CD4-positive, alpha-beta T cell (primary cell): Measurements from ENCODE around the gene RB1. TPM values are rescaled to one million over a fixed set of nuclear protein-coding genes. Genes with fewer than 3 reads are reported as not detected.
"Not testable (repeated sequence)": the region's sequence is repeated elsewhere in the genome, so short reads cannot be mapped to it uniquely, and the experiment has no call there.

Experiments
- ATAC-seq: fragments of 200-7000 bp; cut with Tn5 transposase; one replicate; pipeline ENCODE4 v1.10.0; 2022; ENCODE audit warnings: mild to moderate bottlenecking; ENCODE audit not compliant: poor library complexity
- CTCF ChIA-PET: fragments of 350-600 bp; sonication (Branson Sonifier 250); formaldehyde crosslinking; loops from one replicate; lab custom pipeline; 2021; ENCODE audit warnings: antibody characterized with exemption, inconsistent platforms; lab: Charles Lee
- POLR2A ChIA-PET: fragments of 350-600 bp; sonication (Branson Sonifier 250); formaldehyde crosslinking; loops from one replicate; lab custom pipeline; 2021; ENCODE audit warnings: antibody characterized with exemption, inconsistent platforms; lab: Charles Lee
- DNase-seq, 14 experiments: peaks; one replicate each; pipeline ENCODE4 v3.0.0-alpha.2; 2013 to 2020; ENCODE audit warnings: mixed read lengths in 2 of 14
- H3K27ac ChIP-seq, 2 donors: one replicate each; pipeline versions ENCODE4 v1.5.1 to v1.7.0; 2013; ENCODE audit warnings: low read length in 2 of 2, low read depth in 1 of 2, mild to moderate bottlenecking in 1 of 2
- H3K27me3 ChIP-seq, 2 experiments: 1 replicate in 1 of 2; 2 replicates in 1 of 2; pipeline versions ENCODE4 v1.6.1 to v1.7.0; 2013; ENCODE audit warnings: low read length in 2 of 2, control low read depth in 1 of 2, mild to moderate bottlenecking in 1 of 2, moderate library complexity in 1 of 2; ENCODE audit not compliant: insufficient read depth in 2 of 2, control insufficient read depth in 1 of 2
- H3K36me3 ChIP-seq: one replicate; pipeline ENCODE4 v1.6.1; 2013; ENCODE audit warnings: low read length, control low read depth; ENCODE audit not compliant: insufficient read depth
- H3K4me1 ChIP-seq: one replicate; pipeline ENCODE4 v1.6.1; 2013; ENCODE audit warnings: low read length, control low read depth; ENCODE audit not compliant: insufficient read depth
- H3K4me3 ChIP-seq: one replicate; pipeline ENCODE4 v1.5.1; 2013; ENCODE audit warnings: mild to moderate bottlenecking, low read length, moderate library complexity
- H3K9me3 ChIP-seq, 2 experiments: 1 replicate in 1 of 2; 2 replicates in 1 of 2; pipeline versions ENCODE4 v1.6.1 to v1.7.0; 2013; ENCODE audit warnings: low read length in 2 of 2, mild to moderate bottlenecking in 2 of 2, control low read depth in 1 of 2, moderate library complexity in 1 of 2; ENCODE audit not compliant: control insufficient read depth in 1 of 2, insufficient read depth in 1 of 2
- H3K27ac Mint-ChIP-seq: one replicate; pipeline ENCODE4 v1.8.0; 2020; ENCODE audit warnings: mixed read lengths
- H3K27me3 Mint-ChIP-seq: one replicate; pipeline ENCODE4 v1.8.0; 2021; ENCODE audit warnings: mixed read lengths
- H3K36me3 Mint-ChIP-seq: one replicate; pipeline ENCODE4 v1.8.0; 2021; ENCODE audit warnings: low read depth, mixed read lengths
- H3K4me1 Mint-ChIP-seq: one replicate; pipeline ENCODE4 v1.8.0; 2021; ENCODE audit warnings: low read depth, mixed read lengths
- H3K4me3 Mint-ChIP-seq: one replicate; pipeline ENCODE4 v1.8.0; 2020; ENCODE audit warnings: mild to moderate bottlenecking, mixed read lengths
- H3K9me3 Mint-ChIP-seq: one replicate; pipeline ENCODE4 v1.8.0; 2020; ENCODE audit warnings: mixed read lengths
- intact Hi-C, 2 experiments: fragments of 100-400 bp; cut with DNase I in 1 of 2; cut with micrococcal nuclease in 1 of 2; formaldehyde crosslinking; loops; one replicate each; pipeline versions ENCODE4 v1.15.1 to v1.9.0; 2023 to 2025; cut with DNase I, micrococcal nuclease
- total RNA-seq, 174 experiments: library from RNA in 2 of 174; stranded (reverse) in 2 of 174; gene quantifications; one replicate each; pipeline ENCODE4 v1.2.3 and lab custom pipeline; 2021 to 2026
- TF ChIP-seq, protein P1 (sequence below): fragments of 200-600 bp; IDR thresholded peaks from one replicate; pipeline ENCODE4 v1.8.0; 2022; ENCODE audit warnings: antibody characterized with exemption, mild to moderate bottlenecking

The RB1 gene
- total RNA-seq, 2 experiments from 2014 or later = 14.9 to 18.4 TPM

DNA sequence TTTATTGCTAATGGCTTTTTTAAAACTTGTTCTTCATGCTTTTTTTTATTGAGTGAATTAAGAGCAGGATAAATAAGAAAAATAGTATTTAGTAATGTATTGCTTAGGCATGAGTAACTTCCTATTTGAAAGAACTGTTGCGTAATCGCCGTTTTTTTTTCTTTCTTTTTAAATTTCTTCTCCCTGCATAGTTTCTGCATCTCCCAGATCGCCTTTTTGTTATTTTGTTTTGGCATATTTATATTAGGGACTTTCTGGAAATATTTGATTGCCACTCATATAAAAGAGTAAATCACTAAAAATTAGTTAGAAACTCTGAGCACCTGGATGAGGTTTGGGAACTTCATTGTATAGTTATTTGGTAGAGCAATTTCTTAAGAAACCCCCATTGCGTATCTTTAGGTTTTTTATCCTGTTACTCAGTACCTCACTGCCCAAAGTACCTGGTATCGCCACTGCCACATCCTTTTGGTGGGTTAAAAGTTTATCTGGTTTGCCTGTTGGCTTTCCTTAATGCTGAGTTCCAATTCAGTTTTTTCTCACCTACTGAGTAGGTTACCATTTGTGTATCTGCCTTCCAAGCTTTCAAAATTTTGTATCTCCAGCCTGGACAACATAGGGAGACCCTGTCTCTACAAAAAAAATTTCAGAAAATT is 145.5 kb downstream of the RB1 start:
- Mint-ChIP-seq H3K27ac (peak overlapping the region; percentile 24), H3K27me3 (no peaks in the 10 kb centered on the region), H3K4me1 (peaks cover 14% of the 10 kb centered on the region), H3K4me3 (peak overlapping the region; percentile 74), H3K9me3 (peaks cover 9% of the 10 kb centered on the region), H3K36me3 (peaks cover 36% of the 10 kb centered on the region)
- peaks cover 0 to 5% of the 10 kb centered on the region in 2 experiments for H3K9me3 ChIP-seq
- H3K36me3 ChIP-seq = peaks cover 9% of the 10 kb centered on the region
- H3K27ac ChIP-seq = no peak overlapping the region
- no peaks in the 10 kb centered on the region for H3K27me3 ChIP-seq
- intact Hi-C loops = loop anchor here in 1 of 2 experiments (5.0 kb wide), 1 partner anchor 37 kb away; the partner anchor contains the start of gene LPAR6
- ATAC-seq (no peak), DNase-seq (peak in 2 of 14 experiments; percentile 25 to 35)
- POLR2A ChIA-PET = interaction anchor here (0.7 to 1.3 kb wide), 3 partner anchors 10 to 57 kb away, joined by 3 read pairs; partner anchors contain the start of gene LPAR6
- TF ChIP-seq, protein P1, sequence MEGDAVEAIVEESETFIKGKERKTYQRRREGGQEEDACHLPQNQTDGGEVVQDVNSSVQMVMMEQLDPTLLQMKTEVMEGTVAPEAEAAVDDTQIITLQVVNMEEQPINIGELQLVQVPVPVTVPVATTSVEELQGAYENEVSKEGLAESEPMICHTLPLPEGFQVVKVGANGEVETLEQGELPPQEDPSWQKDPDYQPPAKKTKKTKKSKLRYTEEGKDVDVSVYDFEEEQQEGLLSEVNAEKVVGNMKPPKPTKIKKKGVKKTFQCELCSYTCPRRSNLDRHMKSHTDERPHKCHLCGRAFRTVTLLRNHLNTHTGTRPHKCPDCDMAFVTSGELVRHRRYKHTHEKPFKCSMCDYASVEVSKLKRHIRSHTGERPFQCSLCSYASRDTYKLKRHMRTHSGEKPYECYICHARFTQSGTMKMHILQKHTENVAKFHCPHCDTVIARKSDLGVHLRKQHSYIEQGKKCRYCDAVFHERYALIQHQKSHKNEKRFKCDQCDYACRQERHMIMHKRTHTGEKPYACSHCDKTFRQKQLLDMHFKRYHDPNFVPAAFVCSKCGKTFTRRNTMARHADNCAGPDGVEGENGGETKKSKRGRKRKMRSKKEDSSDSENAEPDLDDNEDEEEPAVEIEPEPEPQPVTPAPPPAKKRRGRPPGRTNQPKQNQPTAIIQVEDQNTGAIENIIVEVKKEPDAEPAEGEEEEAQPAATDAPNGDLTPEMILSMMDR = no peak
- H3K4me3 ChIP-seq = peak overlapping the region; percentile 26
- CTCF ChIA-PET = interaction anchor here (0.6 kb wide), 1 partner anchor 56 kb away, joined by 4 read pairs; no protein-coding TSS in a partner anchor
- peaks cover 8% of the 10 kb centered on the region for H3K4me1 ChIP-seq

DNA sequence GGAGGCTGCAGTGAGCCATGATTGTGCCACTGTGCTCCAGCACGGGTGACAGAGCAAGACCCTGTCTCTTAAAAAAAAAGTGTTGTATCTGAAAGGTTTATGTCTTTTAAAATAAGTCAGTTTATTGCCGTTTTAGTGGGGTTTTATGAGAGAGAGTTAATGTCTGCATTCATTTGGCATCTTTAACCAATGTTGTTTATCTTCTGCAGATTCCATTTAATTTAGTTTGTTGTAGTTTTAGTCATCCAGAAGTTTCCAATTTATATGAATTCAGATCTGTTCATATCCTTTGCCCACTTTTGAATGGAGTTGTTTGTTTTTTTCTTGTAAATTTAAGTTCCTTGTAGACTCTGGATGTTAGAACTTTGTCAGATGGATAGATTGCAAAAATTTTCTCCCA is 146.1 kb downstream of the RB1 start:
- Mint-ChIP-seq H3K36me3 (peaks cover 42% of the 10 kb centered on the region), H3K4me3 (no peak overlapping the region), H3K27ac (no peak overlapping the region), H3K9me3 (peaks cover 9% of the 10 kb centered on the region), H3K4me1 (peaks cover 11% of the 10 kb centered on the region), H3K27me3 (no peaks in the 10 kb centered on the region)
- DNase-seq = no peak
- Histone ChIP-seq H3K36me3 (peaks cover 12% of the 10 kb centered on the region), H3K4me1 (peaks cover 4% of the 10 kb centered on the region), H3K27ac (no peak overlapping the region), H3K4me3 (no peak overlapping the region), H3K27me3 (no peaks in the 10 kb centered on the region), H3K9me3 (peaks cover 0 to 5% of the 10 kb centered on the region in 2 experiments)
- no peak for ATAC-seq
- POLR2A ChIA-PET = no interaction called here
- CTCF ChIA-PET = interaction anchor here (0.6 kb wide), 1 partner anchor 55 kb away, joined by 4 read pairs; no protein-coding TSS in a partner anchor
- intact Hi-C loops = loop anchor here in 1 of 2 experiments (5.0 kb wide), 1 partner anchor 37 kb away; the partner anchor contains the start of gene LPAR6
- TF ChIP-seq, protein P1 = no peak

DNA sequence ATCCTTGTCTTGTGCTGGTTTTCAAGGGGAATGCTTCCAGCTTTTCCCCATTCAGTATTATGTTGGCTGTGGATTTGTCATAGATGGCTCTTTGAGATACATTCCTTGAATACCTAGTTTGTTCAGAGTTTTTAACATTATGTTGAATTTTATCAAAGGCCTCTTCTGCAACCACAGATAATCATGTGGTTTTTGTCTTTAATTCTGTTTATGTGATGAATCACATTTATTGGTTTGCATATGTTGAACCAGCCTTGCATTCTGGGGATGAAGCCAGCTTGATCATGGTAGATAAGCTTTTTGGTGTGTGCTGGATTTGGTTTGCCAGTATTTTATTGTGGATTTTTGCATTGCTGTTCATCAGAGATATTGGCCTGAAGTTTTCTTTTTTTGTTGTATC is 147.6 kb downstream of the RB1 start:
- H3K4me1 Mint-ChIP-seq = peaks cover 14% of the 10 kb centered on the region
- H3K36me3 ChIP-seq = peaks cover 14% of the 10 kb centered on the region
- DNase-seq, H3K4me1 ChIP-seq, ATAC-seq, H3K4me3 ChIP-seq, H3K27ac Mint-ChIP-seq, H3K27me3 ChIP-seq, H3K9me3 ChIP-seq, intact Hi-C loops, H3K9me3 Mint-ChIP-seq, H3K27ac ChIP-seq, POLR2A ChIA-PET, H3K27me3 Mint-ChIP-seq, H3K4me3 Mint-ChIP-seq: not testable (repeated sequence)
- CTCF ChIA-PET = interaction anchor here (1.1 kb wide), 1 partner anchor 129 kb away, joined by 3 read pairs; no protein-coding TSS in a partner anchor
- H3K36me3 Mint-ChIP-seq = peaks cover 50% of the 10 kb centered on the region
